K562 (cell line): Measurements from ENCODE around the gene RFLNA. TPM values are rescaled to one million over a fixed set of nuclear protein-coding genes. Genes with fewer than 3 reads are reported as not detected.

Source experiments
- ATAC-seq: fragments of 200-7000 bp; cut with Tn5 transposase; 3 replicates; pipeline ENCODE4 v1.9.1; 2020; ENCODE audit warnings: moderate library complexity
- BruUV-seq: library from RNA; stranded (reverse); fragments of 400-500 nt; replicated peaks from 2 replicates; lab custom pipeline; 2021; lab: Mats Ljungman, UMichigan
- CTCF ChIA-PET: fragments of 300-600 bp; formaldehyde crosslinking; extraction: SDS; loops from one replicate; lab custom pipeline; 2021; ENCODE audit warnings: low intra/inter-chr PET ratio; lab: Yijun Ruan, JAX
- POLR2A ChIA-PET: fragments of 300-600, 350-650 bp; sonication (Branson Sonifier 250); formaldehyde crosslinking; extraction: SDS; loops from one replicate; lab custom pipeline; 2021; ENCODE audit warnings: antibody characterized with exemption, inconsistent platforms; lab: Yijun Ruan, JAX
- DNase-seq, 4 experiments: peaks; one replicate each; pipeline versions ENCODE4 v3.0.0 to v3.0.0-alpha.2; 2011 to 2018; ENCODE audit warnings: low spot score in 3 of 4, mixed read lengths in 3 of 4; ENCODE audit errors: extremely low read depth in 1 of 4
- FAIRE-seq: peaks from 2 replicates; lab custom pipeline; 2011; peaks lifted over from hg19 to GRCh38; lab: Jason Lieb, UNC
- H2AFZ ChIP-seq: 2 replicates; pipeline ENCODE4 v1.6.0; 2011; ENCODE audit warnings: low read depth, low read length, control low read depth, inconsistent platforms
- H3K27ac ChIP-seq: fragments of 200-600 bp; 3 replicates; pipeline ENCODE4 v1.8.0; 2011; ENCODE audit warnings: low read depth, mild to moderate bottlenecking, control low read depth, inconsistent platforms, low read length, moderate library complexity, mixed read lengths; ENCODE audit errors: extremely low read depth
- H3K27me3 ChIP-seq, 2 experiments: fragments of 300-600 bp in 1 of 2; 2 replicates in 1 of 2; 3 replicates in 1 of 2; pipeline versions ENCODE4 v1.6.0 to v1.8.0; 2011; ENCODE audit warnings: inconsistent platforms in 2 of 2, low read length in 2 of 2, mild to moderate bottlenecking in 1 of 2, mixed read lengths in 1 of 2, moderate library complexity in 1 of 2; ENCODE audit not compliant: control insufficient read depth in 2 of 2, insufficient read depth in 2 of 2
- H3K36me3 ChIP-seq: fragments of 300-600 bp; 3 replicates; pipeline ENCODE4 v1.8.0; 2011; ENCODE audit warnings: mild to moderate bottlenecking, low read length, inconsistent platforms; ENCODE audit not compliant: control insufficient read depth, insufficient read depth
- H3K4me1 ChIP-seq, 2 experiments: fragments of 200-600 bp in 1 of 2; replicated peaks in 1 of 2; 2 replicates in 1 of 2; 3 replicates in 1 of 2; pipeline versions ENCODE4 v1.5.1 to v1.8.0; 2011; ENCODE audit warnings: inconsistent platforms in 2 of 2, low read length in 2 of 2, mild to moderate bottlenecking in 1 of 2, mixed read lengths in 1 of 2, moderate library complexity in 1 of 2; ENCODE audit not compliant: control insufficient read depth in 2 of 2, insufficient read depth in 2 of 2
- H3K4me2 ChIP-seq: 2 replicates; pipeline ENCODE4 v1.6.1; 2011; ENCODE audit warnings: low read length, control low read depth, inconsistent platforms, mixed read lengths; ENCODE audit not compliant: insufficient read depth
- H3K4me3 ChIP-seq: fragments of 200-600 bp; sonication (generic), shearing (Covaris generic); 2 replicates; pipeline ENCODE4 v1.5.1; 2016; ENCODE audit warnings: control low read depth, inconsistent platforms
- H3K79me2 ChIP-seq: fragments of 200-600 bp; 3 replicates; pipeline ENCODE4 v1.8.0; 2011; ENCODE audit warnings: low read length, inconsistent platforms; ENCODE audit not compliant: control insufficient read depth, insufficient read depth
- H3K9ac ChIP-seq, 2 experiments: 2 replicates each; pipeline versions ENCODE4 v1.6.0 to v1.6.1; 2011; ENCODE audit warnings: low read depth in 2 of 2, low read length in 2 of 2, control low read depth in 1 of 2, inconsistent platforms in 1 of 2, mild to moderate bottlenecking in 1 of 2, mixed read lengths in 1 of 2; ENCODE audit not compliant: insufficient read depth in 1 of 2
- H3K9me1 ChIP-seq: one replicate; pipeline ENCODE4 v1.6.0; 2011; ENCODE audit warnings: inconsistent platforms, mild to moderate bottlenecking, low read length, moderate library complexity; ENCODE audit not compliant: control insufficient read depth, insufficient read depth
- H3K9me3 ChIP-seq: replicated peaks from 2 replicates; pipeline ENCODE4 v1.5.1; 2011; ENCODE audit warnings: low read depth, low read length, inconsistent platforms; ENCODE audit not compliant: control insufficient read depth, insufficient read depth
- H4K20me1 ChIP-seq: replicated peaks from 2 replicates; pipeline ENCODE4 v1.6.1; 2011; ENCODE audit warnings: low read length, inconsistent platforms, mixed read lengths; ENCODE audit not compliant: control insufficient read depth, insufficient read depth
- BDP1 ChIP-seq: IDR thresholded peaks from 3 replicates; pipeline ENCODE4 v1.6.1; 2011; ENCODE audit not compliant: insufficient read length, insufficient read depth
- FOSL1 ChIP-seq: fragments of 200-800 bp; sonication (Bioruptor generic); conservative IDR thresholded peaks from 2 replicates; pipeline ENCODE4 v1.6.1; 2016; ENCODE audit warnings: missing genetic modification characterization, missing compliant biosample characterization
- NRF1 ChIP-seq, 2 experiments: fragments of 450-650 bp; IDR thresholded peaks in 1 of 2; conservative IDR thresholded peaks in 1 of 2; 2 replicates each; pipeline ENCODE4 v1.6.1; 2014; ENCODE audit warnings: mild to moderate bottlenecking in 2 of 2
- SAFB2 ChIP-seq: fragments of 200-400 bp; formaldehyde crosslinking; IDR thresholded peaks from 2 replicates; pipeline ENCODE4 v1.6.1; 2018; ENCODE audit warnings: borderline replicate concordance, low read length, low read depth, moderate library complexity; ENCODE audit not compliant: severe bottlenecking
- TEAD4 ChIP-seq, 2 experiments: sonication (generic) in 1 of 2; formaldehyde crosslinking in 1 of 2; IDR thresholded peaks; 2 replicates each; pipeline versions ENCODE4 v1.6.1 to v1.8.0; 2012 to 2022; ENCODE audit warnings: borderline replicate concordance in 1 of 2, inconsistent platforms in 1 of 2, low read length in 1 of 2, mild to moderate bottlenecking in 1 of 2, missing genetic modification reagents in 1 of 2
- ZFP1 ChIP-seq: fragments of 450-650 bp; formaldehyde crosslinking; IDR thresholded peaks from 2 replicates; pipeline ENCODE4 v1.4.0; 2020; ENCODE audit warnings: mild to moderate bottlenecking, mixed read lengths
- ZNF384 ChIP-seq: IDR thresholded peaks from 2 replicates; pipeline ENCODE4 v1.6.1; 2012; ENCODE audit warnings: low read depth, low read length, improper control_type of control experiment
- WGBS: fragments of 100-300 bp; shearing (Covaris generic); methylation state at CpG from one replicate; pipeline ENCODE4 v1.1.6; 2016; ENCODE audit warnings: low coverage, mixed read lengths; ENCODE audit not compliant: insufficient coverage; ENCODE audit errors: missing lambda C conversion rate; 5-methylcytosine and 5-hydroxymethylcytosine counted together
- in situ Hi-C: fragments of 300-500 bp; cut with MboI; formaldehyde crosslinking; loops from 4 replicates; pipeline ENCODE4 v1.15.0; 2018; ENCODE audit warnings: inconsistent platforms, mixed read lengths
- intact Hi-C: fragments of 100-400 bp; cut with micrococcal nuclease; formaldehyde crosslinking; loops from 2 replicates; pipeline ENCODE4 v1.14.2; 2022
- polyA plus RNA-seq, 8 experiments: library from polyadenylated mRNA; depleted of rRNA in 4 of 8; stranded (reverse) in 5 of 8; unstranded in 3 of 8; fragments of >200 nt; fragmentation: Nextera tagmentation in 2 of 8; fragmentation: Illumina TruSeq in 1 of 8; extraction: Ambion mirVana in 2 of 8; extraction: Trizol in 1 of 8; gene quantifications; 2 replicates each; pipeline versions ENCODE4 v1.2.1 to v1.2.3, GENCODE V29; 2011 to 2014; ENCODE audit warnings: inconsistent platforms in 1 of 8, missing spikeins in 1 of 8
- total RNA-seq, 7 experiments: library from RNA; depleted of rRNA in 6 of 7; stranded (reverse); fragments of >200 nt in 6 of 7; fragmentation: Illumina TruSeq in 2 of 7; extraction: Trizol in 2 of 7; gene quantifications; 2 replicates each; pipeline versions ENCODE4 v1.2.1 to v1.2.3, GENCODE V29; 2011 to 2021; ENCODE audit warnings: low replicate concordance in 1 of 7
- TF ChIP-seq, protein P1 (sequence below): fragments of 450-650 bp; formaldehyde crosslinking; conservative IDR thresholded peaks from 2 replicates; pipeline ENCODE4 v1.4.0; 2022; ENCODE audit warnings: mild to moderate bottlenecking, missing genetic modification characterization
- TF ChIP-seq, protein P2 (sequence below): fragments of 450-650 bp; IDR thresholded peaks from 2 replicates; pipeline ENCODE4 v1.7.0; 2016; ENCODE audit warnings: borderline replicate concordance
- TF ChIP-seq, protein P3 (sequence below): fragments of 250-450 bp; sonication (Bioruptor Pico); IDR thresholded peaks from 2 replicates; pipeline ENCODE4 v1.6.1; 2021; ENCODE audit warnings: mild to moderate bottlenecking

Gene RFLNA
- total and polyA plus RNA-seq, 9 of the 15 experiments (the other 6 are each of a cell fraction or from before 2014, with no cell fraction given), result not detected

DNA sequence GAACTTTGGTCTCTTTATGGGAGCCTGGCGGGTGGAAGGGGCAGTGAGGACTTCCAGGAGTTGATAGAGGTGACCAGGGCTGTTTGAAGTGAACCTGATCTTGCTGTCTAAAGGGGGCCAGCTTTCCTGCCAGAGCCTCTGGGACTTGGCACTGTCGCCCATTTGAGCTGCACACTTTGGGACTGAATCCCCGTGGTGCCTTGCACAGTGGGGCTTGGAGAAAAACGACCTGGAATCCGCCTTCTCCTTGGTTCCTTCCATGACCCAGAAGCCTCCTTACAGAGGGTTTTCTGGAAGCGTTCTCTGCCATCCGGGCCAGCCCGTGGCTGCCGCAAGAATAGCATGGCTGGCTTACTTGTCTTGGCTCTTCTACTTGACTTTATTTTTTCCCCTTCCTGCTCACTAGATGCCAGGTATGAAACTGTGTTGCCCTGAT is 2.0 kb downstream of the RFLNA start:
- Histone ChIP-seq H3K36me3 (no peaks in the 10 kb centered on the region), H3K4me2 (no peak overlapping the region), H3K4me3 (no peak overlapping the region), H2AFZ (no peak overlapping the region), H3K9ac (no peak overlapping the region), H4K20me1 (peaks cover 5% of the 10 kb centered on the region; the same call in 1 of the 2 replicates), H3K27me3 (peaks cover 33 to 79% of the 10 kb centered on the region in 2 experiments; a peak in 4 of 5 replicates), H3K4me1 (peaks cover 0 to 8% of the 10 kb centered on the region in 2 experiments; a peak in 1 of 5 replicates), H3K79me2 (no peaks in the 10 kb centered on the region), H3K27ac (no peak overlapping the region), H3K9me1 (no peaks in the 10 kb centered on the region), H3K9me3 (no peaks in the 10 kb centered on the region)
- WGBS, result 1% methylated on average over 9 of the region's 9 CpGs
- intact Hi-C loops, result no loop called here
- no peak for DNase-seq
- ATAC-seq, result no peak
- ChIA-PET POLR2A (interaction anchor here (0.7 kb wide), 1 partner anchor 253 kb away, joined by 3 read pairs; no protein-coding TSS in a partner anchor), CTCF (no interaction called here)
- in situ Hi-C loops, result no loop called here
- no TSS peak for BruUV-seq
- FAIRE-seq, result no peak
- no peak for TF ChIP-seq BDP1
- no peak for TF ChIP-seq ZFP1 (CRISPR knock-in tag)
- TF ChIP-seq TEAD4 (IDR thresholded peaks at IDR 0.05; ENCODE audit: low read length), result no peak
- TF ChIP-seq TEAD4 (CRISPR knock-in tag; IDR thresholded peaks at IDR 0.05; ENCODE audit: borderline replicate concordance), result no peak
- no peak for TF ChIP-seq SAFB2
- TF ChIP-seq, protein P1, sequence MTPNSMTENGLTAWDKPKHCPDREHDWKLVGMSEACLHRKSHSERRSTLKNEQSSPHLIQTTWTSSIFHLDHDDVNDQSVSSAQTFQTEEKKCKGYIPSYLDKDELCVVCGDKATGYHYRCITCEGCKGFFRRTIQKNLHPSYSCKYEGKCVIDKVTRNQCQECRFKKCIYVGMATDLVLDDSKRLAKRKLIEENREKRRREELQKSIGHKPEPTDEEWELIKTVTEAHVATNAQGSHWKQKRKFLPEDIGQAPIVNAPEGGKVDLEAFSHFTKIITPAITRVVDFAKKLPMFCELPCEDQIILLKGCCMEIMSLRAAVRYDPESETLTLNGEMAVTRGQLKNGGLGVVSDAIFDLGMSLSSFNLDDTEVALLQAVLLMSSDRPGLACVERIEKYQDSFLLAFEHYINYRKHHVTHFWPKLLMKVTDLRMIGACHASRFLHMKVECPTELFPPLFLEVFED (CRISPR knock-in tag), result no peak
- TF ChIP-seq, protein P2, sequence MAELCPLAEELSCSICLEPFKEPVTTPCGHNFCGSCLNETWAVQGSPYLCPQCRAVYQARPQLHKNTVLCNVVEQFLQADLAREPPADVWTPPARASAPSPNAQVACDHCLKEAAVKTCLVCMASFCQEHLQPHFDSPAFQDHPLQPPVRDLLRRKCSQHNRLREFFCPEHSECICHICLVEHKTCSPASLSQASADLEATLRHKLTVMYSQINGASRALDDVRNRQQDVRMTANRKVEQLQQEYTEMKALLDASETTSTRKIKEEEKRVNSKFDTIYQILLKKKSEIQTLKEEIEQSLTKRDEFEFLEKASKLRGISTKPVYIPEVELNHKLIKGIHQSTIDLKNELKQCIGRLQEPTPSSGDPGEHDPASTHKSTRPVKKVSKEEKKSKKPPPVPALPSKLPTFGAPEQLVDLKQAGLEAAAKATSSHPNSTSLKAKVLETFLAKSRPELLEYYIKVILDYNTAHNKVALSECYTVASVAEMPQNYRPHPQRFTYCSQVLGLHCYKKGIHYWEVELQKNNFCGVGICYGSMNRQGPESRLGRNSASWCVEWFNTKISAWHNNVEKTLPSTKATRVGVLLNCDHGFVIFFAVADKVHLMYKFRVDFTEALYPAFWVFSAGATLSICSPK, result no peak
- TF ChIP-seq ZNF384, result no peak
- TF ChIP-seq FOSL1 (tag), result no peak
- TF ChIP-seq NRF1 (conservative IDR thresholded peaks at IDR 0.05 in 1 of 2, IDR thresholded peaks at IDR 0.05 in 1 of 2), result no peak
- TF ChIP-seq, protein P3, sequence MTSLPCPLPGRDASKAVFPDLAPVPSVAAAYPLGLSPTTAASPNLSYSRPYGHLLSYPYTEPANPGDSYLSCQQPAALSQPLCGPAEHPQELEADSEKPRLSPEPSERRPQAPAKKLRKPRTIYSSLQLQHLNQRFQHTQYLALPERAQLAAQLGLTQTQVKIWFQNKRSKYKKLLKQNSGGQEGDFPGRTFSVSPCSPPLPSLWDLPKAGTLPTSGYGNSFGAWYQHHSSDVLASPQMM (CRISPR knock-in tag), result no peak
